ENCODE measurements around the gene CA9.

GRCh38 chr9:35660966-35661415 lies 12.7 kb upstream of the CA9 start:
- TF ChIP-seq CTCF (IDR thresholded peaks at IDR 0.05 in 2 of 3, conservative IDR thresholded peaks at IDR 0.05 in 1 of 3; ENCODE audit: borderline replicate concordance in 1 of 3, insufficient read depth in 1 of 3, low read depth in 2 of 3, low read length in 2 of 3) (peak in 2 of 3 experiments; percentile 48; a peak in 4 of 6 replicates), EZH2 (IDR thresholded peaks at IDR 0.05) (no peak), CEBPB (IDR thresholded peaks at IDR 0.05; ENCODE audit: low read depth) (no peak), EZH2phosphoT487 (IDR thresholded peaks at IDR 0.05; ENCODE audit: borderline replicate concordance) (no peak), REST (IDR thresholded peaks at IDR 0.05; ENCODE audit: low read depth) (no peak), POLR2A (IDR thresholded peaks at IDR 0.05; ENCODE audit: borderline replicate concordance, extremely low read depth, insufficient read depth, insufficient read length) (no peak), SP1 (IDR thresholded peaks at IDR 0.05; ENCODE audit: low read depth) (no peak)

Data from HCT116 (cell line).